ENCODE results near the gene RFC2. TPM values are rescaled to one million over a fixed set of nuclear protein-coding genes. Genes with fewer than 3 reads are reported as not detected.

Gene RFC2
- total and polyA plus RNA-seq, 4 donors: 12.8 to 16.1 (median 14.0) TPM

DNA sequence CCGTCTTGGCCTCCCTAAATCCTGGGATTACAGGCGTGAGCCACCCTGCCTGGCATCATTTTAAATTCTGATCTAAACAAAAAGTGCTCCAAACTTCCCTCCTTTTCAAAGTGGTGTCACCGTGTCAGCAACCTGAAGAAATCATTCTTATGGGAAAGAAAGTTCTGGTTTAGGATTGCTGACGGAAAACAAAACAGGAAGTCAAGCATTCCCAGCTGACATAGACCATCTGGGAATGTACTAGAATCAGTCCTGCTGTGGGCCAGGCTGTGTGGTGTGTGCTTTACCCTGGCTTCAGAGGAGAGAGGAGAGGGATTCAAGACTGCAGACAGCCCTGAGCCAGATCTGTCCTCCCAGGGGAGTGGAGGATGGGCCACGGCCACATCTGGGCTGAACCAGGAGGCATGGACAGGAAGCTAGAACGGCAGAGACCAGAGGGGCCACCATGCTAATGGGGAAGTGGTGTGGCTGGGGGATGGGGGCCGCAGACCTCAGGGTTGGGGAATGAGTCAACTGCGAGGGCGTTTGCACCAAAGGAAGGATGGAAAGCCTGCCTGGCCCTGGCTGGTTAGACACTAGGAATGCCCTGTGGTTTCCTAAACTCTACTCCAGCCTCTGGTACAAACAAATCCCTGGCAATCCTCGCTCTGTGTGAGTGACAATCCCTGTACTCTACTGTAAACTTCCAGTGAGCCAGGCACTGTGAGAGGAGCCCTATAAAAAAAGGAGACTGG lies 18.3 kb upstream of the RFC2 start:
- H3K9me3 ChIP-seq (ENCODE audit: control insufficient read depth, low read length): no peaks in the 10 kb centered on the region
- H3K36me3 ChIP-seq (ENCODE audit: control insufficient read depth in 1 of 2, insufficient read depth in 2 of 2, low read length in 1 of 2): no peaks in the 10 kb centered on the region
- WGBS, 2 donors: 20 to 23% methylated on average over 10 of the region's 10 CpGs
- DNase-seq (peak; percentile 89 to 93), ATAC-seq (ENCODE audit: low FRiP score) (peak; percentile 72)
- intact Hi-C loops (cut with DNase I): loop anchor here in 1 of 2 donors (1.0 kb wide), 1 partner anchor 17 kb away; the partner anchor contains the start of gene CLIP2
- no peaks in the 10 kb centered on the region for H3K27me3 ChIP-seq (ENCODE audit: control insufficient read depth in 1 of 2, insufficient read depth in 2 of 2, low read length in 1 of 2)
- H3K4me1 ChIP-seq (ENCODE audit: control insufficient read depth in 1 of 2, insufficient read depth in 2 of 2, low read length in 2 of 2): no peaks in the 10 kb centered on the region
- peak overlapping the region in 1 of 2 donors; percentile 65 for H3K27ac ChIP-seq (ENCODE audit: low read depth in 1 of 2, low read length in 2 of 2)
- no peak overlapping the region for H3K4me3 ChIP-seq (ENCODE audit: low read length in 2 of 2)

DNA sequence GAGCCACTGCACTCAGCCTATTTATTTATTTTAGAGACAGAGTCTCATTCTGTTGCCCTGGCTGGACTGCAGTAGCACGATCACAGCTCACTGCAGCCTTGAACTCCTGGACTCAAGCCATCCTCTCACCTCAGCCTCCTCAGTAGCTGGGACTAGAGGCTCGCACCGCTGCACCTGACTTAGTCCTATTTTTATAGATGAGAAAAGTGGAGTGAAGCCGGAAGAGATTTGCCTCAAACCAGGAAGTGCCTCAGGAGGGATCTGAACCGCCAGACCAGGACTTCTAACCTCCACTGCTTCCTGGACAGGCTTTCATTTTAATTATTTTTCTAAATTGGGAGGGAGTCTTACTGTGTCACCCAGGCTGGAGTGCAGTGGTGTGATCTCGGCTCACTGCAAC lies 17.5 kb upstream of the RFC2 start:
- Histone ChIP-seq H3K4me3 (ENCODE audit: low read length in 2 of 2) (no peak overlapping the region), H3K9me3 (ENCODE audit: control insufficient read depth, low read length) (no peaks in the 10 kb centered on the region), H3K27ac (ENCODE audit: low read depth in 1 of 2, low read length in 2 of 2) (peak overlapping the region in 1 of 2 donors; percentile 8), H3K27me3 (ENCODE audit: control insufficient read depth in 1 of 2, insufficient read depth in 2 of 2, low read length in 1 of 2) (no peaks in the 10 kb centered on the region), H3K36me3 (ENCODE audit: control insufficient read depth in 1 of 2, insufficient read depth in 2 of 2, low read length in 1 of 2) (no peaks in the 10 kb centered on the region), H3K4me1 (ENCODE audit: control insufficient read depth in 1 of 2, insufficient read depth in 2 of 2, low read length in 2 of 2) (no peaks in the 10 kb centered on the region)
- intact Hi-C loops (cut with DNase I): loop anchor here in 1 of 2 donors (1.0 kb wide), 1 partner anchor 18 kb away; the partner anchor contains the start of gene CLIP2
- DNase-seq (no peak), ATAC-seq (ENCODE audit: low FRiP score) (no peak)
- WGBS, 2 donors: 84 to 87% methylated on average over 6 of the region's 6 CpGs

- 2 to 3% methylated on average over 17 of the region's 17 CpGs for WGBS, 2 donors
- Histone ChIP-seq H3K4me3 (ENCODE audit: low read length in 2 of 2) (peak overlapping the region; percentile 42 to 48), H3K27ac (ENCODE audit: low read depth in 1 of 2, low read length in 2 of 2) (no peak overlapping the region), H3K36me3 (ENCODE audit: control insufficient read depth in 1 of 2, insufficient read depth in 2 of 2, low read length in 1 of 2) (no peaks in the 10 kb centered on the region), H3K4me1 (ENCODE audit: control insufficient read depth in 1 of 2, insufficient read depth in 2 of 2, low read length in 2 of 2) (no peaks in the 10 kb centered on the region), H3K9me3 (ENCODE audit: control insufficient read depth, low read length) (no peaks in the 10 kb centered on the region), H3K27me3 (ENCODE audit: control insufficient read depth in 1 of 2, insufficient read depth in 2 of 2, low read length in 1 of 2) (no peaks in the 10 kb centered on the region)
- DNase-seq (peak; percentile 62 to 81), ATAC-seq (ENCODE audit: low FRiP score) (no peak)
- intact Hi-C loops (cut with DNase I): loop anchor here in 1 of 2 donors (2.0 kb wide), 1 partner anchor 19 kb away; the partner anchor contains the start of gene CLIP2
Observed at GRCh38 chr7:74269757-74270277, 15.6 kb upstream of the RFC2 start.

DNA sequence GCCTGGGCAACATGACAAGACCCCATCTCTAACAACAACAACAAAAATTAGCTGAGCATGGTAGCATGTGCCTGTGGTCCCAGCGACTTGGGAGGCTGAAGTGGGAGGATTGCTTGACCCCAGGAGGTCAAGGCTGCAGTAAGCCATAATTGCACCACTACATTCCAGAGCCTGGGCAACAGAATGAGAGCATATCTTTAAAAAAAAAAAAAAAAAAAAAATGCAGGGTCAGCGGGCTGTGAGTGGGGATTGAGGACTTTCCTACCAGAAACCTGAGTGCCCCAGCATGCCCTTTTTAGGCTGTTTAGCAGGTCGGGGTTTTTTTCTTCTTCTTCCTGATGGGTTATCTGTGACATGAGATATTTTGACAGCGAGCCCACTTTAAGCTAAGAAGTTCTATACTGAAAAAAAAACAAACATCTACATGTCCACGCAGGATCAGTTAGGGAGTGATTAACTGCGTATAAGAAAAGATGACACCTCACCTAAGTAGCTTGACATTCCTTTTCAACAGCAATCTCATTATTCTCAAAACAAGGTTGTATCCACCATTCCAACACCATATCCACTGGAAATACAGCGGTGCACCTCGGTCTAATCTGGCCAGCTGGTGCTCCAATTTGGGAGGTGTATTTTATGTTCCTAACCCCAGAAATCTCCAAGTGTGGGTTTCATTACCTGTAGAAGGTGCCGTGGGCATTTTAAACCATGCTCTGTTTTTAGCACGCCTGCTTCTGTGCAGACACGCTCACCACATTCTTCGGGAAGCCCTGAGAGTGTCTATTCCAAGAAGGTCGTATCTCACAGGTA lies 13.8 kb upstream of the RFC2 start:
- Histone ChIP-seq H3K9me3 (ENCODE audit: control insufficient read depth, low read length) (no peaks in the 10 kb centered on the region), H3K36me3 (ENCODE audit: control insufficient read depth in 1 of 2, insufficient read depth in 2 of 2, low read length in 1 of 2) (no peaks in the 10 kb centered on the region), H3K27ac (ENCODE audit: low read depth in 1 of 2, low read length in 2 of 2) (no peak overlapping the region), H3K4me1 (ENCODE audit: control insufficient read depth in 1 of 2, insufficient read depth in 2 of 2, low read length in 2 of 2) (no peaks in the 10 kb centered on the region), H3K27me3 (ENCODE audit: control insufficient read depth in 1 of 2, insufficient read depth in 2 of 2, low read length in 1 of 2) (no peaks in the 10 kb centered on the region), H3K4me3 (ENCODE audit: low read length in 2 of 2) (no peak overlapping the region)
- DNase-seq (no peak), ATAC-seq (ENCODE audit: low FRiP score) (no peak)
- 84% methylated on average over 13 of the region's 13 CpGs for WGBS, 2 donors
- intact Hi-C loops (cut with DNase I): loop anchor here in 1 of 2 donors (2.0 kb wide), 1 partner anchor 21 kb away; the partner anchor contains the start of gene CLIP2

GRCh38 chr7:74266191-74266963 lies 12.2 kb upstream of the RFC2 start:
- DNase-seq (no peak), ATAC-seq (ENCODE audit: low FRiP score) (no peak)
- no peaks in the 10 kb centered on the region for H3K36me3 ChIP-seq (ENCODE audit: control insufficient read depth in 1 of 2, insufficient read depth in 2 of 2, low read length in 1 of 2)
- no peaks in the 10 kb centered on the region for H3K27me3 ChIP-seq (ENCODE audit: control insufficient read depth in 1 of 2, insufficient read depth in 2 of 2, low read length in 1 of 2)
- H3K4me1 ChIP-seq (ENCODE audit: control insufficient read depth in 1 of 2, insufficient read depth in 2 of 2, low read length in 2 of 2): no peaks in the 10 kb centered on the region
- H3K9me3 ChIP-seq (ENCODE audit: control insufficient read depth, low read length): no peaks in the 10 kb centered on the region
- no peak overlapping the region for H3K4me3 ChIP-seq (ENCODE audit: low read length in 2 of 2)
- 76 to 79% methylated on average over 7 of the region's 7 CpGs for WGBS, 2 donors
- intact Hi-C loops (cut with DNase I): no loop called here
- no peak overlapping the region for H3K27ac ChIP-seq (ENCODE audit: low read depth in 1 of 2, low read length in 2 of 2)

DNA sequence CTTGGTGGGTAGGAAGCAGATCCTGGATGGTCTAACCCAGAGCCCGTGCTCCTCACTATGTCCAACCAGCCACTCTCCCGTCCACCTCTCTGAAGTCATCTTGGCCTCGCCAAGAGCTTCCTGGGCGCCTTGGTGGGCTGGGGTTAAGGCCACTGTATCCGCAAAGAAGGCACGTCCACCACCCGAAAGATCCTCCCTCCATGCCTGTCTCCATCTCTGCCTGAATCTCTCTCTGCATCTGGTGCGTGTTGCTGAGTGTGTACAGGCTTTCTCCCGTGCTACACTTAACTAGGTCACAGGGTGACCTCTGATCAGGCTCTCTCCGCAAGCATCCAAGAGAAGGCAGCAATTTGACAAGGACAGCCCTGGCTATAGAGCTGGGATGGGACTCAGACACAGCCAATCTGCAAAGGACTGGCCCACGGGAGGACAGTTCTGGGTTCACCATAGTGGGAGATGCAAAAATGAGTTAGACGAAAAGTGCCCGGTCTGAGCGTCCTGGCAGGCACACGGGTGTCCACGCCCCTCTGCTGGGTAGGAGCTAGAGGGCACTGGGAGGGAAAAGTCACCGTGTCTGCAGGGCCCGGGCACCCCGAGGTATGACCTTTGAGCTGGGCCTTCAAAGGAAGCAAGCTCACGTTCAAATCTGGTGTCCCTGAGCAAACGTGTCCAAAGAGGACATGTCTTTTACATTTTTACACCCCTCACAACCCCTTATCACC lies 9.4 kb upstream of the RFC2 start:
- intact Hi-C loops (cut with DNase I): no loop called here
- H3K4me3 ChIP-seq (ENCODE audit: low read length in 2 of 2): no peak overlapping the region
- H3K9me3 ChIP-seq (ENCODE audit: control insufficient read depth, low read length): no peaks in the 10 kb centered on the region
- no peaks in the 10 kb centered on the region for H3K36me3 ChIP-seq (ENCODE audit: control insufficient read depth in 1 of 2, insufficient read depth in 2 of 2, low read length in 1 of 2)
- WGBS, 2 donors: 82 to 85% methylated on average over 21 of the region's 21 CpGs
- DNase-seq (no peak), ATAC-seq (ENCODE audit: low FRiP score) (no peak)
- H3K27ac ChIP-seq (ENCODE audit: low read depth in 1 of 2, low read length in 2 of 2): no peak overlapping the region
- no peaks in the 10 kb centered on the region for H3K27me3 ChIP-seq (ENCODE audit: control insufficient read depth in 1 of 2, insufficient read depth in 2 of 2, low read length in 1 of 2)
- no peaks in the 10 kb centered on the region for H3K4me1 ChIP-seq (ENCODE audit: control insufficient read depth in 1 of 2, insufficient read depth in 2 of 2, low read length in 2 of 2)

GRCh38 chr7:74262639-74263398 lies 8.6 kb upstream of the RFC2 start:
- DNase-seq (no peak), ATAC-seq (ENCODE audit: low FRiP score) (no peak)
- 89% methylated on average over 20 of the region's 20 CpGs for WGBS, 2 donors
- Histone ChIP-seq H3K27me3 (ENCODE audit: control insufficient read depth in 1 of 2, insufficient read depth in 2 of 2, low read length in 1 of 2) (no peaks in the 10 kb centered on the region), H3K4me3 (ENCODE audit: low read length in 2 of 2) (no peak overlapping the region), H3K27ac (ENCODE audit: low read depth in 1 of 2, low read length in 2 of 2) (no peak overlapping the region), H3K4me1 (ENCODE audit: control insufficient read depth in 1 of 2, insufficient read depth in 2 of 2, low read length in 2 of 2) (no peaks in the 10 kb centered on the region), H3K9me3 (ENCODE audit: control insufficient read depth, low read length) (no peaks in the 10 kb centered on the region), H3K36me3 (ENCODE audit: control insufficient read depth in 1 of 2, insufficient read depth in 2 of 2, low read length in 1 of 2) (no peaks in the 10 kb centered on the region)
- intact Hi-C loops (cut with DNase I): no loop called here
